Measurements from ENCODE around the gene JARID2.

The JARID2 gene

DNA sequence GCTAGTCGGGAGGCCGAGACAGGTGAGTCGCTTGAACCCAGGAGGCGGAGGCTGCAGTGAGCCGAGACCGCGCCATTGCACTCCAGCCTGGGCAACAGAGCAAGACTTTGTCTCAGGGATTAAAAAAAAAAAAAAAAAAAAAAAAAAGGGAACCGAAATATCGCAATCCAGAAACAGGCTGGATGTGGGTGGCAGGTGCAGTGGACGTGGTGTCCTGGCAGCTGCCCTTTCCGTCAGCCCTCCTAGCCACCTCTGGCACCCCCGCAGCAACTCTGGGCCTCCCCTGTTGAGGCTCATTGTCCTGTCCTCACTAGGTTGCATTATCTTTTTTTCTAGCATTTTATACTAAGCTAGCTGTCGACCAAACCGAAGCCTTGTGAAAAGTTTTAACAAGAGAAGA, 303.5 kb downstream of the JARID2 start:
- DNase-seq (ENCODE audit: low spot score): no peak

DNA sequence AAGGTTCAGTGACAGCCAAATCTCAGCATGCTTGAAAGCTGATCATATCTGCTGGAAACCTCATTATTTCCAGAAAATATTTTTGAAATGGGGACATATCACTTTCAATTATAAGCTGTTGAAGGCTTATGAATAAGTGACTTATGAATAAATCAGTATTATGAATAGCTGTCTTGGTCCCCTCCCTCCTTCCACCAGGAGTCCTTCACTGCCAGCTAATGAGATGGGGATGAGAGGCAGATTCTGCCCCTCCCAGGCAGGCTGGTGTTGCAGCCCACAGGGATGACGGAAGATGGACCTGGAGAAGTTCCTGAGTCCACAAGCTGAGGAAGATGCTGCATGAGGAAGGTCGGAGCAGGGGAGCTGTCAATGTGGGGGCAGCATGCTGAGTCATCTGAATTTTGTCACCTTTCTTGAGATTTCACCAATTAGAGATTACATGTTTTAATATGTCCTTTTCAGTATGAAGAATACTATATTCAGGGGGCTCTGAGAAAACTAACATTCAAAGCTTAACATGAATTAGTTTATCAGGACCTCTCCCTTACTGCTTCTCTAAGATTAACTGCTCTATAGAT, 304.8 kb downstream of the JARID2 start:
- DNase-seq (ENCODE audit: low spot score): no peak

DNA sequence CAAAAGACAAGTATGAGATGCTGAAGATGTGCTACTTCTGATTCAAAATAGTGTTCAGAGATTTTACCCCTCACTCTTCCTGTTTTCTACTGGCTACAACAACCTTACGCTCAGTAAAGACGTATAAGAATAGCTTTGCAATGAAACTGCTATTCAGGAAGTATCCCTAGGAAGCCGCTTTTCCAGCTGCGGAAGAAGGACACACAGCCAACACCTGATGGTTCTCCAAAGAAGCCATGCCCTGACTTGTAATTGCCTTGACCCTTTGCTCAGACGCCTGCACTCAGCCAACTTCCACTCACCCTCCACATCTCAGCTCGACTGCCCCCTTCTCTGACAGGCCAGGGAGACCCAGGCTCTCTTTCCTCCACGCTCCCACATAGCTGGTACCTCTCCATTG, 305.4 kb downstream of the JARID2 start:
- DNase-seq (ENCODE audit: low spot score): no peak

DNA sequence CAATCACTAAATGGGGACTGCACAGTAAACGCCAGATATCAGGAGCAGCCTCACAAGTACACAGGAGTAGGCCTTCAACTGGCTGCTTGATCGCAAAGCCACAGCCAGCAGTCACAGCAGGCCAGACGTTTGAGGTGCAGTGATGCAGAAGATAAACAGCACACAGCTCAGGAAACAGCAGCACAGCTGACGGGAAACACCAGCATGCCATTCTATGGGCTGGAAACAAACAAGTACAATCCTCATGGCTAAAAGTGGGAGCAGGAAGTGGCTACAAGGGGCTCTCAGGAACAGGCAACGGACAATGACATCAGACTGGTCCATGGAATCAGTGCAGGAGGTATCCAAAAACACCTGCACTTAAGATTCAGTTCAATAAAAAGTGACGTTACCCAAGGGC, 305.9 kb downstream of the JARID2 start:
- DNase-seq (ENCODE audit: low spot score): no peak

DNA sequence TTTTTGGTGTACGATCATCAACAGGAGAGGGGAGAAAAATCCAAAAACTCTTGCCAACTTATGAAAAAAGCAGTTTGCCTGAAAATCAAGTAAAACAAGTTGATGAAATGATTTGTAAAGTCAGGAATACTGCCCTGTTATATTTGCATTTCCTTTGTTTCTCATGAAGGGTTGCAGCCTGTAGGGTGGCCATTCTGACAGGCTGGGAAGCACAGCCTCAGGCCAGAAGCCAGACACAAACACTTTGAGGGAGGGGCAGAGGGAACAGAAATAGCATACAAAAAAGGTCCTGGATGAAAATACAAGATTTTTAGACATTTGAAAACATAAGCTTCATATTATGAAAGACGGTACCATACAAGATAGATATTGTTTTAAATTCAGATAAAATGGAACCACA, 307.2 kb downstream of the JARID2 start:
- DNase-seq (ENCODE audit: low spot score): no peak

DNA sequence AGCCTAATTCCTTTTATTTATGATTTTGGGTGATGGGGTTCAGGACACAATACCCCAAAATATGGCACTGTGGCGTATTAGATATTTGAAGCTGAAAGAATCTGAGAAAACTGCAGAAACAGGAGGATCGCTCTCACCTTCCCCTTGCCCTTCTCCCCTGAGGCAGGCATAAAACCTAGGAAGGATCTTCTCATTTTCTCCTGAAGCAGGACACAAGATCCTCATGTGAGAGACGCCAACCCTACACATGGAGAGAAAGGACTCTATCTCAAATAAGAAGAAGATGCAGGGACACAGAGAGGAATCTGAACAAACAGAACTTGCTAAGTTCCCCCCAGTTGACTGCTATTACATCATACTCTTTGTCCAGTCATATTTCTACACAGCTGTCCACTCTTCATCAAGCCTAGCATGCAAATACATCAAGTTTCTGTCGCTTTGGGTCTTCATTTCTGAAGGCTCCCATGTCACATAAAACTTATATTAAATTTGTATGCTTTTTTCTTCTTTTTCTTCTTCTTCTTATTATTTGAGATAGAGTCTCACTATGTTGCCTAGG, 307.9 kb downstream of the JARID2 start:
- DNase-seq (ENCODE audit: low spot score): no peak

DNA sequence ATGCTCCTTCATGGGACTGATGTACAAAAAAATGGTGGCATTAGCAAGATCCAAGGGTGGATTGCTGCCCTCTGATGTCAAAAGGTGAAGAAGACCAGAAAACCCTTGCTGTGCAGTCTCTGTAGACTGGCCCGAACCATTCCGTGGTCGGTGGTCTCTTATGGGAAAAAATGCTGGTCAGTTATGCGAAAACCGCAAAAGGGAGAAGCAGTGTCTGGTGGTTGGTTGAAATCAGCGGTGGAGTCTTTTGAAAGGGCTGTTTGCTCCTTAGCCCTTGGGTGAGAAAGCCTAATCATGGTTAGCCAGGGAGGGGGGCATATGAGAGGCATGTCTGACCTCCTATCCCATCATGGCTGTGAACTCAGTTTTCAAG, 308.8 kb downstream of the JARID2 start:
- no peak for DNase-seq (ENCODE audit: low spot score)

DNA sequence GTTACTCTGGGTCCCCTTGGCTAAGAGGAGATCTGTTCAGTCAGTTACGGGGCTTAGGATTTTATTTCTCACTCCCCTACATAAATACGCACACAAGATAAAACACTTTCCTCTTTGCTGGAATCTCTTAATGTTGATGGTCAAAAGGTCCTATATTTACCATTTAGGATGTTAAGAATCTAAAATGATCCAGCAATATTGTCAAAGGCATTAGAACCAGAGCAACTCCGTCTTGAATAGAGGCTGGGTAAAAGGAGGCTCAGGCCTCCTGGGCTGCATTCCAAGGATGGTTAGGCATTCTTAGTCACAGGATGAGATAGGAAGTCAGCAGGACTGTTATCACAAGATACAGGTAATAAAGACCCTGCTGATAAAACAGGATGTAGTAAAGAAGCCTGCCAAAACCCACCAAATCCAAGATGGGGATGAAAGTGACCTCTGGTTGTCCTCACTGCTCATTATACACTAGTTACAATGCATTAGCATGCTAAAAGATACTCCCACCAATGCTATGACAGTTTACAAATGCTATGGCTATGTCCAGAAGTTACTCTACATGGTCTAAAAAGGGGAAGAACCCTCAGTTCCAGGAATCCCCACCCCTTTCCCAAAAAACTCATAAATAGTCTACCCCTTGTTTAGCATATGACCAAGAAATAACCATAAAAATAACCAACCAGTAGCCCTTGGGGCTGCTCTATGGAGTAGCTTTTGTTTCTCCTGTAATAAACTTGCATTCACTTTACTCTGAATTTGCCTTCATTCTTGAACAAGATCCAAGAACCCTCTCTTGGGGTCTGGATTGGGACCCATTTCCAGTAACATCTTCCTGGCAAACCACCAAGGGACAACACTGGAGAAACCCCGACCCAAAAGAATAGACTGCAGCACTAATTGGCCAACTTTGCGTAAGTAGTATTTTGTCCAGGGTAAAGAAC, 309.5 kb downstream of the JARID2 start:
- DNase-seq (ENCODE audit: low spot score): no peak

DNA sequence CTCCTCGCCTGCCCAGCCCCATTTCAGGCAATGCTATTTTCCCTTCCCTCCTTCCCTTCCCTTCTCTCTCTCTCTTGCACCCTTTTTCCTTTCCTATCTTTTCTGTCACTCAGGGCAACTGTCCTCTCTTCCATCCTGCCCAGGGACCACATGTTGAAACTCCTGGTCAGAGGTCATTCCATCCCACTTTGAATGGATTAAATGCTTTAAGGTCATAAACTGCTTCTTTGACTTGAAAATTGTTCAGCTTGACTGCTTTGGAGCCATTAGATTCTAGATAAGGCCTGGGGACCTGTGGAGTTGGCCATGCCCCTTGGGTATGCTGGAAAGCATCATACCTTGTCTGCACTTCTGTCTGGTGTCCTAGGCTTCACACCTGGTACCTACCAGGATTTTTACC, 310.8 kb downstream of the JARID2 start:
- no peak for DNase-seq (ENCODE audit: low spot score)

DNA sequence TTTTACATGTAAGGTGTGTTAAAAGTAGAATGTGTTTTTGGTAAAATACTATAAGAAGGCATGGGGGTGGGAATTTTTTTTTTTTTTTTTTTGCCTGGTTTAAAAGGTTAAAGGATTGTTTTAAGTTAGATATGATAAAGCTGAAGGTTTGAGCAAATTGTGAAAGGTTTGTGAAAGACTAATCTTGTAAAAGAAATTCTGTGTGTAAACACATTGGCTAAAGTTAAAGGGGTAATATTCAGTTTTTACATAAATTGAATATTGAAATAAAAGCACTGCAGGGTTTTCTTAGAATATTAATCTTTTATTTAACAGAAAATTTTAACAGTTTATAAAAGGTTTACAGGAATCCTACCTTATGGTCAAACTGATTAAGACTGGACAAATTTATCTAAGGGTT, 311.3 kb downstream of the JARID2 start:
- DNase-seq (ENCODE audit: low spot score): no peak

DNA sequence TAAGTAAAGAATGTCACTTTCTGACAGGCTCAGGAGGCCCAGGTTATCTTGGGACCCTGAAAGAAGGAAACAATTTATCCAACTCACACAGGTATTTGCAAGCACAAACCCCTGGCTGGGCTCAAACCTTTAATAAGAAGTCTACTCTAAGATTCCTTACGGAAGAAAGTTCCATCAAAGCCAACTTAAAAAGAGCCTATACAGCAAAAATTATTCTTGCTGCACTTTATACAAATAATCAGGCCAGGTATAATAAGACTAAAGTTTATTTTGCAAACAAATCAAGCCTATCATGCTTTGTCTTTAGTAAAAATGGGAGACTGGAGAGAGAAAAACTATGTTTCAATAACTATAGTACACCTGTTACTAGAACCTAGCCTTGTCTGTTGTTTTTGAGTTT, 314.8 kb downstream of the JARID2 start:
- no peak for DNase-seq (ENCODE audit: low spot score)

DNA sequence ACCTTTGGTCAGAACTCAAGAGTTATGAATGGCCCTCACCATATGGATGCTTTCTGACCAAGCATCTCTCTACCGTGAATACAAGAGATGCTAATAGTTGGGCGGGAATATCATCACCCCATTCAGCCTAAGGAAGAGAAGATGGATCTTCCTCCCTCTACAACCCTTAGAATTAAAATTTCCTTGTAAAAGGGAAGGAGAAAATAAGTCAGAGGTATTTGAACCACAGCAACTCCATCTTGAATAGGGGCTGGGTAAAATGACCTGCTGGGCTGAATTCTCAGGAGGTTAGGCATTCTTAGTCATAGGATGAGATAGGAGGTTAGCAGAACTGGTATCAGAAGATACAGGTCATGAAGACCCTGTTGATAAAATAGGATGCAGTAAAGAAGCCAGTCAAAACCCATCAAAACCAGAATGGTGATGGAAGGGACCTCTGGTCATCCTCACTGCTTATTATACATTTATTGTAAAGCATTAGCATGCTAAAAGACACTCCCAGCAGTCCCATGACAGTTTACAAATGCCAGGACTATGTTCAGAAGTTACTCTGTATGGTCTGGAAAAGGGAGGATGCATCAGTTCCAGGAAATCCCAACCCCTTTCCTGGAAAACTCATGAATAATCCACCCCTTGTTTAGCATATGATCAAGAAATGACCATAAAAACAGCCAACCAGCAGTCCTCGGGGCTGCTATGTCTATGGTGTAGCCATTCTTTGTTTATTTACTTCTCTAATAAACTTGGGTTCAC, 315.8 kb downstream of the JARID2 start:
- DNase-seq (ENCODE audit: low spot score): no peak

DNA sequence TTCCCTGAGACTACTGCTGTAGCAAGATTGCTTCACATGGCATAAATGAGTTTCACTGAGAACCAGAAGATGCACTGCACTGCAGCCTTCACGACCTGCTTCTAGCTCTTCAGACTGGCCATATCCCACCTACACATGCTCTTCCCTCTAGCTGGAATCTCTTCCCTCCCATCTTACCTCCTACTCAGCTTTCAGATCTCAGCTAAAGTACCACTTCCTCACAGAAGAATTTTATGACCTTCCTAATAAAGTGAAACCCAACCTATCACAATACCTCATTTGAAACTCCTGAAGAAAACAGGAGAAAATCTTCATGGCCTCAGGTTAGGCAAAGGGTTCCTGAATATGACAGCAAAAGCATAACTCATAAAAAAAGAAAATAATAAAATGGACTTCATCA, 317.1 kb downstream of the JARID2 start:
- DNase-seq (ENCODE audit: low spot score): no peak

DNA sequence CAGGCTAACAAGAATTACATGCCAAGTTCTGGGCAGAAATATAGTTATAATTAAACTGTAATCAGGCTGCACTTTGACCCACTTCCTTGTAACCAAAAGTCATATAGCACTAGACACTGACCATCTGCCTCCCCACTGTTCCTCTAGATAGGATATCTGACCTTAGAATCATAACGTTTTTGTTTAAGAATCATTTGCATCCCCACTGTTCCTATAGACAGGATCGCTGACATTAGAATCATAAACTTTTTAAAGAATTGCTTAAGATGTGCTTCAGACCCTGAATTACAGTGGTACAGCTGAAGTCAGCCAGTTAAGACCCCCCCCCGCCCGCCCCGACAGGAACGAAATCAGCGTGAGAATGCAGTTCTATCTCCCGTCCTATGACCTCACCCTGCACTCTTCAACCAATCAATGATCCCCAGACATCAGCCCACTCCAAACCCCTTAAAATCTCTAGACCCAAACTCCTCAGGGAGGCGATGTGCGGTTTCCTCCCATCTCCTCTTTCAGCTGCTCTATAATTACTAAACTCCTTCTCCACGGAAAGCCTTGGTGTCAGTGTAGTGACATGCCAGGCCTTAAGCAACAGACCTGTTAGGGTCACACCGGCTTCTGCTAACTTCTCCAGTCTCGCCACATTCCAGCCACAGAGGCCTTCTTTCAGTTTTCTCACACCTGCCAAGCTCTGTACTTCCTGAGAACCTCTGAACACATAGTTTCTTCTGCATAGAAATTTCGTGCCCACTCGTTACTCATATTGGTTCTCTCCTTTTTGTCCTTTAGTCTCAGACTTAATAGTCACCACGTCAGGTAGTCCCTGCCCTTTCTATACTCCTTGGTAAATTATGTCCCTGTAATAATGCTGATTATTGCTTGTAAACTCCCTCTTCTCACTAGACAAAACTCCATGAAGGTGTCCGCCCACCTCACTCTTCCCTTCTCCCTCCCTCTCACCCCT, 323.4 kb downstream of the JARID2 start:
- no peak for DNase-seq (ENCODE audit: low spot score)

DNA sequence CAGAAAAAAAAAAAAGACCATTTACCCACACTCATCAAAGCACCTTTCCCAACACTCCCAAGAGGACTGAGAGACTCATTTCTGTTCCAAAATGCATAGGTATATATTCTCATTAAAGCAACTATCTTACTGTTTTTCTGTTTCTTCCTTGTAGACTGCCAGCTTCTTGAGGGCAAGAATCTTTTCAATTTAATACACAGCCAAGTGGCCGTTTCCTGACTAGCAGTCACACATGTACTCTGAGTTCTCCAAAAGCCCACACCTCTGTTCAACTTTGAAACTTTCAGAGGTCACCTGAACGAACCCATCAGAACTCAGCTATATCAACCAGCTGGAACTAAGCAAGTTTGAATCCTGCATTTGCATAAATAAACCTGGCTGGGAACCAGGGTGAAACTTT, 324.3 kb downstream of the JARID2 start:
- no peak for DNase-seq (ENCODE audit: low spot score)
